DND-41 (cell line): Measurements from ENCODE around the gene GCNT3.

ENCODE experiments used
- ATAC-seq: fragments of 200-7000 bp; cut with Tn5 transposase; 3 replicates; pipeline ENCODE4 v1.9.1; 2021; ENCODE audit warnings: low read depth; ENCODE audit not compliant: insufficient read depth
- DNase-seq: peaks from one replicate; pipeline ENCODE4 v3.0.0-alpha.2; 2020
- H2AFZ ChIP-seq: 2 replicates; pipeline ENCODE4 v1.6.0; 2012; ENCODE audit warnings: low read depth, low read length
- H3K27ac ChIP-seq: 2 replicates; pipeline ENCODE4 v1.5.1; 2012; ENCODE audit warnings: low read length, inconsistent platforms
- H3K27me3 ChIP-seq: fragments of 200-600 bp; sonication (generic); 2 replicates; pipeline ENCODE4 v1.6.0; 2012; ENCODE audit warnings: low read length, mild to moderate bottlenecking, inconsistent platforms; ENCODE audit not compliant: insufficient read depth, poor library complexity
- H3K36me3 ChIP-seq: 2 replicates; pipeline ENCODE4 v1.5.1; 2012; ENCODE audit warnings: low read length, inconsistent platforms; ENCODE audit not compliant: insufficient read depth
- H3K4me1 ChIP-seq: 2 replicates; pipeline ENCODE4 v1.5.1; 2012; ENCODE audit warnings: mild to moderate bottlenecking, low read length; ENCODE audit not compliant: insufficient read depth
- H3K4me2 ChIP-seq: 2 replicates; pipeline ENCODE4 v1.6.0; 2012; ENCODE audit warnings: mild to moderate bottlenecking, moderate library complexity, low read length, inconsistent platforms; ENCODE audit not compliant: insufficient read depth
- H3K4me3 ChIP-seq, 2 experiments: fragments of 200-600 bp in 1 of 2; shearing (Covaris generic) in 1 of 2; 2 replicates each; pipeline ENCODE4 v1.5.1; 2012 to 2016; ENCODE audit warnings: inconsistent platforms in 2 of 2, low read length in 2 of 2, mild to moderate bottlenecking in 2 of 2, low read depth in 1 of 2, moderate library complexity in 1 of 2
- H3K79me2 ChIP-seq: 2 replicates; pipeline ENCODE4 v1.6.0; 2012; ENCODE audit warnings: low read length, inconsistent platforms; ENCODE audit not compliant: insufficient read depth
- H3K9ac ChIP-seq: 2 replicates; pipeline ENCODE4 v1.6.0; 2012; ENCODE audit warnings: low read depth, mild to moderate bottlenecking, inconsistent platforms, low read length, moderate library complexity
- H3K9me3 ChIP-seq: 2 replicates; pipeline ENCODE4 v1.5.1; 2012; ENCODE audit warnings: low read length, moderate library complexity, mild to moderate bottlenecking, inconsistent platforms; ENCODE audit not compliant: insufficient read depth, severe bottlenecking
- H4K20me1 ChIP-seq: 2 replicates; pipeline ENCODE4 v1.6.0; 2012; ENCODE audit warnings: low read length; ENCODE audit not compliant: insufficient read depth
- EZH2 ChIP-seq: IDR thresholded peaks from 3 replicates; pipeline ENCODE4 v1.6.1; 2012; ENCODE audit warnings: borderline replicate concordance, low read depth, mild to moderate bottlenecking, moderate library complexity, low read length, inconsistent platforms; ENCODE audit not compliant: severe bottlenecking
- TF ChIP-seq, protein P1 (sequence below): IDR thresholded peaks from 2 replicates; pipeline ENCODE4 v1.5.1; 2012; ENCODE audit warnings: borderline replicate concordance, low read length, moderate library complexity, mild to moderate bottlenecking; ENCODE audit not compliant: poor library complexity, severe bottlenecking; ENCODE audit errors: extremely low read depth

GCNT3 gene

DNA sequence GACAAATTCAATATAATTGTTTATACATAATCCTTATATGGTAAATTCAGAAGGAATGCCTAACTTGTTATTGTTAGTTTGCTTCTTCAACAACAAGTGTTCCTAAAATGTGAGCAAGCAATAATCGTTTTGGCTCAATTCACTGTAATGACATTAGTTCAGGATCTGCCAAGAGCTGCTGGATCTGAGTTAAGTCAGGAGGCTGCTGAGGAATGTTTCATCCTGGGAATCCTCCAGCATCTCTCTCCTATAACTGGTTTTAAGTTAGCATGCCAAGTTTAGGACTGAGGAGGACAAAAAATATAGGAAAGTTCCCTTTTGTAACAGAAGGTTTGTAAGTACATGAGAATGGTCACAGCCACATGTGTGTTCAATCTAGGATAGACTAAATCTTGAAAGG is 50.7 kb downstream of the GCNT3 start:
- ATAC-seq (no peak), DNase-seq (no peak)
- Histone ChIP-seq H3K4me3 (no peak overlapping the region), H3K36me3 (peaks cover 55% of the 10 kb centered on the region), H3K4me1 (peaks cover 9% of the 10 kb centered on the region), H2AFZ (no peak overlapping the region), H3K9ac (no peak overlapping the region), H3K27ac (no peak overlapping the region), H3K27me3 (no peaks in the 10 kb centered on the region), H3K4me2 (no peak overlapping the region), H3K9me3 (no peaks in the 10 kb centered on the region), H4K20me1 (no peaks in the 10 kb centered on the region), H3K79me2 (peaks cover under 1% of the 10 kb centered on the region)
- TF ChIP-seq, protein P1, sequence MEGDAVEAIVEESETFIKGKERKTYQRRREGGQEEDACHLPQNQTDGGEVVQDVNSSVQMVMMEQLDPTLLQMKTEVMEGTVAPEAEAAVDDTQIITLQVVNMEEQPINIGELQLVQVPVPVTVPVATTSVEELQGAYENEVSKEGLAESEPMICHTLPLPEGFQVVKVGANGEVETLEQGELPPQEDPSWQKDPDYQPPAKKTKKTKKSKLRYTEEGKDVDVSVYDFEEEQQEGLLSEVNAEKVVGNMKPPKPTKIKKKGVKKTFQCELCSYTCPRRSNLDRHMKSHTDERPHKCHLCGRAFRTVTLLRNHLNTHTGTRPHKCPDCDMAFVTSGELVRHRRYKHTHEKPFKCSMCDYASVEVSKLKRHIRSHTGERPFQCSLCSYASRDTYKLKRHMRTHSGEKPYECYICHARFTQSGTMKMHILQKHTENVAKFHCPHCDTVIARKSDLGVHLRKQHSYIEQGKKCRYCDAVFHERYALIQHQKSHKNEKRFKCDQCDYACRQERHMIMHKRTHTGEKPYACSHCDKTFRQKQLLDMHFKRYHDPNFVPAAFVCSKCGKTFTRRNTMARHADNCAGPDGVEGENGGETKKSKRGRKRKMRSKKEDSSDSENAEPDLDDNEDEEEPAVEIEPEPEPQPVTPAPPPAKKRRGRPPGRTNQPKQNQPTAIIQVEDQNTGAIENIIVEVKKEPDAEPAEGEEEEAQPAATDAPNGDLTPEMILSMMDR, result no peak
- TF ChIP-seq EZH2, result no peak

DNA sequence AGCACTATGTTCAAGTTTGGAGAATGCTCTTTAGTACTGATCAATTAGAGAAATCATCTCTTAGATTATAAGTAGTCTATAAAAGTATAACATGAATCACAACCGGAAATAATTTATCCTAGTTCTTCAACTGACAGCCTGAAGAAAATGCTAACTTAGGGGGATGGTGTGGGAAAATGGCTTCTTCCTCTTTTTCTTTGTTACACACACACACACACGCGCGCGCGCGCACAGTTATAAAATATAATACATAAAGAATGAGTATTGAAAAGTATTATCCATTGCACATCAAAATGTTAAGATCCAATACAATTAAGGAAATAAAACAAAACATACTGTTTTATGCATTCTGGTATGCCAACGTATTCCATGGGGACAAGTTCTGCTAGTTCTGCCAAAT is 57.0 kb downstream of the GCNT3 start:
- DNase-seq, result no peak
- Histone ChIP-seq H3K4me1 (no peaks in the 10 kb centered on the region), H3K27ac (no peak overlapping the region), H3K27me3 (no peaks in the 10 kb centered on the region), H3K4me3 (no peak overlapping the region), H3K79me2 (no peaks in the 10 kb centered on the region; the same call in none of the 2 replicates), H3K9ac (no peak overlapping the region), H3K36me3 (peaks cover 74% of the 10 kb centered on the region), H3K4me2 (no peak overlapping the region), H3K9me3 (no peaks in the 10 kb centered on the region), H2AFZ (no peak overlapping the region), H4K20me1 (no peaks in the 10 kb centered on the region)
- TF ChIP-seq EZH2, result no peak
- TF ChIP-seq, protein P1, result no peak
- ATAC-seq, result no peak
